Ovary (tissue), 3 donors: ENCODE data around the gene PTPRJ.

ENCODE experiments used
- EP300 ChIP-seq: sonication (generic); formaldehyde crosslinking; IDR thresholded peaks from one replicate; pipeline ENCODE4 v1.6.1; 2017; ENCODE audit warnings: antibody characterized with exemption
- POLR2A ChIP-seq: fragments of 450-650 bp; IDR thresholded peaks from one replicate; pipeline ENCODE4 v1.6.1; 2017; ENCODE audit warnings: antibody characterized with exemption, mild to moderate bottlenecking, moderate library complexity
- TF ChIP-seq, protein P1 (sequence below), 3 donors: fragments of 450-650 bp in 2 of 3; fragments of 200-600 bp in 1 of 3; IDR thresholded peaks; one replicate each; pipeline versions ENCODE4 v1.5.1 to v1.8.0; 2016 to 2022; ENCODE audit warnings: antibody characterized with exemption in 3 of 3, mild to moderate bottlenecking in 1 of 3
- donor health status: DM: no; HTN: no; CAD: no.

DNA sequence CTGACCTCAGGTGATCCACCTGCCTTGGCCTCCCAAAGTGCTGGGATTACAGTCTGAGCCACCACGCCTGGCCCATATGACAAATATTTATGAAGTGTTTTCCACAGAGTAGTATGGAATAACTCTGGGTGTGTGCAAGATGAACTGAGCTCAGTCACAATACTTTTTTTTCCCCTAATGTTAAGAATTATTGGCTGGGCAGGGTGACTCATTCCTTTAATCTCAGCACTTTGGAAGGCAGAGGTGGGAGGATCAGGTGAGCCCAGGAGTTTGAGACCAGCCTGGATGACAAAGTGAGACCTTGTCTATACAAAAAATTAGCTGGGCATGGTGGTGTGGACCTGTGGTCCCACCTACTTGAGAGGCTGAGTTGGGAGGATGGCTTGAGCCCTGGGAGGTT, 6.4 kb downstream of the PTPRJ start:
- TF ChIP-seq, protein P1, sequence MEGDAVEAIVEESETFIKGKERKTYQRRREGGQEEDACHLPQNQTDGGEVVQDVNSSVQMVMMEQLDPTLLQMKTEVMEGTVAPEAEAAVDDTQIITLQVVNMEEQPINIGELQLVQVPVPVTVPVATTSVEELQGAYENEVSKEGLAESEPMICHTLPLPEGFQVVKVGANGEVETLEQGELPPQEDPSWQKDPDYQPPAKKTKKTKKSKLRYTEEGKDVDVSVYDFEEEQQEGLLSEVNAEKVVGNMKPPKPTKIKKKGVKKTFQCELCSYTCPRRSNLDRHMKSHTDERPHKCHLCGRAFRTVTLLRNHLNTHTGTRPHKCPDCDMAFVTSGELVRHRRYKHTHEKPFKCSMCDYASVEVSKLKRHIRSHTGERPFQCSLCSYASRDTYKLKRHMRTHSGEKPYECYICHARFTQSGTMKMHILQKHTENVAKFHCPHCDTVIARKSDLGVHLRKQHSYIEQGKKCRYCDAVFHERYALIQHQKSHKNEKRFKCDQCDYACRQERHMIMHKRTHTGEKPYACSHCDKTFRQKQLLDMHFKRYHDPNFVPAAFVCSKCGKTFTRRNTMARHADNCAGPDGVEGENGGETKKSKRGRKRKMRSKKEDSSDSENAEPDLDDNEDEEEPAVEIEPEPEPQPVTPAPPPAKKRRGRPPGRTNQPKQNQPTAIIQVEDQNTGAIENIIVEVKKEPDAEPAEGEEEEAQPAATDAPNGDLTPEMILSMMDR (IDR thresholded peaks at IDR 0.05) = no peak
- TF ChIP-seq POLR2A (no peak), EP300 (no peak)
